Esophagus muscularis mucosa (tissue), 4 donors: ENCODE data around the gene CLINT1. TPM values are rescaled to one million over a fixed set of nuclear protein-coding genes. Genes with fewer than 3 reads are reported as not detected.

Experiments
- DNase-seq: peaks from one replicate; pipeline ENCODE4 v3.0.0-alpha.2; 2017; ENCODE audit errors: extremely low spot score
- H3K27ac ChIP-seq, 4 donors: fragments of 200-600 bp; sonication (generic); replicated peaks in 1 of 4; 1 replicate in 3 of 4; 2 replicates in 1 of 4; pipeline ENCODE4 v1.5.1; 2016 to 2019; ENCODE audit warnings: mild to moderate bottlenecking in 1 of 4
- H3K27me3 ChIP-seq, 4 donors: fragments of 200-600 bp; sonication (generic); one replicate each; pipeline versions ENCODE4 v1.5.1 to v1.6.0; 2016 to 2019
- H3K36me3 ChIP-seq, 4 donors: fragments of 200-600 bp; sonication (generic); one replicate each; pipeline ENCODE4 v1.5.1; 2016 to 2019
- H3K4me1 ChIP-seq, 4 donors: fragments of 200-600 bp; sonication (generic); one replicate each; pipeline ENCODE4 v1.5.1; 2016 to 2019
- H3K4me3 ChIP-seq, 4 donors: fragments of 200-600 bp; sonication (generic); 1 replicate in 2 of 4; 2 replicates in 2 of 4; pipeline ENCODE4 v1.5.1; 2016 to 2019; ENCODE audit warnings: mild to moderate bottlenecking in 4 of 4, moderate library complexity in 1 of 4
- H3K9me3 ChIP-seq, 4 donors: fragments of 200-600 bp; sonication (generic); 1 replicate in 3 of 4; 2 replicates in 1 of 4; pipeline ENCODE4 v1.5.1; 2016 to 2019
- CTCF ChIP-seq, 3 experiments: fragments of 200-600 bp in 2 of 3; fragments of 450-650 bp in 1 of 3; sonication (generic) in 2 of 3; IDR thresholded peaks; one replicate each; pipeline ENCODE4 v1.5.1; 2017 to 2019; ENCODE audit warnings: antibody characterized with exemption in 3 of 3, mild to moderate bottlenecking in 2 of 3, moderate library complexity in 1 of 3
- EP300 ChIP-seq: sonication (generic); formaldehyde crosslinking; IDR thresholded peaks from one replicate; pipeline ENCODE4 v1.6.1; 2017; ENCODE audit warnings: antibody characterized with exemption
- POLR2A ChIP-seq: fragments of 450-650 bp; IDR thresholded peaks from one replicate; pipeline ENCODE4 v1.6.1; 2017; ENCODE audit warnings: antibody characterized with exemption, moderate library complexity, mild to moderate bottlenecking, low read depth
- POLR2AphosphoS5 ChIP-seq, 2 donors: sonication (generic); formaldehyde crosslinking; IDR thresholded peaks; one replicate each; pipeline ENCODE4 v1.6.1; 2017; ENCODE audit warnings: antibody characterized with exemption in 2 of 2
- WGBS: methylation state at CpG from one replicate; pipeline ENCODE4 v1.1.5; 2018; 5-methylcytosine and 5-hydroxymethylcytosine counted together
- intact Hi-C: fragments of 100-400 bp; cut with DNase I; formaldehyde crosslinking; loops from one replicate; pipeline ENCODE4 v1.15.1; 2023
- total RNA-seq, 4 donors: library from RNA; depleted of rRNA; stranded (reverse); fragments of >200 nt; gene quantifications; one replicate each; pipeline versions ENCODE4 v1.1.0 to v1.2.1, GENCODE V29; 2016

CLINT1 gene
- total RNA-seq, 4 donors from 2014 or later, result 84.3 to 118 (median 107) TPM

GRCh38 chr5:157870837-157871834, 12.2 kb upstream of the CLINT1 start:
- WGBS, result 54% methylated on average over 7 of the region's 7 CpGs
- no peaks in the 10 kb centered on the region for H3K36me3 ChIP-seq
- intact Hi-C loops, result no loop called here

GRCh38 chr5:157867751-157868387, 8.9 kb upstream of the CLINT1 start:
- TF ChIP-seq POLR2AphosphoS5 (IDR thresholded peaks at IDR 0.05) (no peak), POLR2A (no peak), CTCF (IDR thresholded peaks at IDR 0.05) (no peak), EP300 (no peak)
- no peaks in the 10 kb centered on the region for H3K9me3 ChIP-seq
- no peak overlapping the region for H3K4me3 ChIP-seq
- H3K4me1 ChIP-seq, result peaks cover 0 to 8% (median 5%) of the 10 kb centered on the region in 4 donors
- intact Hi-C loops, result no loop called here
- no peaks in the 10 kb centered on the region for H3K36me3 ChIP-seq
- no peaks in the 10 kb centered on the region for H3K27me3 ChIP-seq
- no peak for DNase-seq
- WGBS, result 34% methylated on average over 4 of the region's 4 CpGs
- H3K27ac ChIP-seq, result no peak overlapping the region

More at GRCh38 chr5:157870837-157871834, 12.2 kb upstream of the CLINT1 start:
- no peak overlapping the region for H3K4me3 ChIP-seq
- H3K4me1 ChIP-seq, result peaks cover 0 to 8% (median 5%) of the 10 kb centered on the region in 4 donors
- no peak overlapping the region for H3K27ac ChIP-seq
- H3K27me3 ChIP-seq, result no peaks in the 10 kb centered on the region
- no peaks in the 10 kb centered on the region for H3K9me3 ChIP-seq
- TF ChIP-seq POLR2AphosphoS5 (IDR thresholded peaks at IDR 0.05) (peak in 1 of 2 donors; percentile 70), CTCF (IDR thresholded peaks at IDR 0.05) (no peak)
- no peak for DNase-seq

GRCh38 chr5:157866536-157866935, 7.6 kb upstream of the CLINT1 start:
- Histone ChIP-seq H3K4me1 (peaks cover 0 to 8% (median 5%) of the 10 kb centered on the region in 4 donors), H3K36me3 (no peaks in the 10 kb centered on the region), H3K27ac (no peak overlapping the region), H3K9me3 (no peaks in the 10 kb centered on the region), H3K4me3 (no peak overlapping the region), H3K27me3 (no peaks in the 10 kb centered on the region)
- DNase-seq, result no peak
- intact Hi-C loops, result no loop called here
- TF ChIP-seq CTCF (IDR thresholded peaks at IDR 0.05) (no peak), POLR2A (no peak), EP300 (no peak), POLR2AphosphoS5 (IDR thresholded peaks at IDR 0.05) (no peak)
- 65% methylated on average over 2 of the region's 2 CpGs for WGBS

- peaks cover 0 to under 1% (median 0%) of the 10 kb centered on the region in 4 donors for H3K4me1 ChIP-seq
- H3K27ac ChIP-seq, result no peak overlapping the region
- H3K36me3 ChIP-seq, result no peaks in the 10 kb centered on the region
- 49% methylated on average over 4 of the region's 4 CpGs for WGBS
- no peak for DNase-seq
- no peak overlapping the region for H3K4me3 ChIP-seq
- no peaks in the 10 kb centered on the region for H3K9me3 ChIP-seq
- no peaks in the 10 kb centered on the region for H3K27me3 ChIP-seq
- TF ChIP-seq EP300 (no peak), POLR2AphosphoS5 (IDR thresholded peaks at IDR 0.05) (peak in 1 of 2 donors; percentile 34)
- intact Hi-C loops, result no loop called here
These were observed 6.8 kb upstream of the CLINT1 start for GRCh38 chr5:157865781-157866180.

- Histone ChIP-seq H3K9me3 (no peaks in the 10 kb centered on the region), H3K27me3 (no peaks in the 10 kb centered on the region), H3K4me1 (peaks cover 0 to 7% (median 3%) of the 10 kb centered on the region in 4 donors), H3K36me3 (no peaks in the 10 kb centered on the region), H3K4me3 (no peak overlapping the region), H3K27ac (no peak overlapping the region)
- intact Hi-C loops, result no loop called here
- TF ChIP-seq POLR2AphosphoS5 (IDR thresholded peaks at IDR 0.05) (no peak), POLR2A (no peak), CTCF (IDR thresholded peaks at IDR 0.05) (no peak), EP300 (no peak)
- WGBS, result 78% methylated on average over 4 of the region's 4 CpGs
- no peak for DNase-seq
These were observed 5.1 kb upstream of the CLINT1 start for GRCh38 chr5:157864067-157864466.
